ENCODE data around the gene SLC2A10.

GRCh38 chr20:46777331-46777730 lies 67.9 kb downstream of the SLC2A10 start:
- no peak for TF ChIP-seq CTCF (IDR thresholded peaks at IDR 0.05)
- no peak for TF ChIP-seq POLR2A (IDR thresholded peaks at IDR 0.05)

All from lower leg skin (tissue), 3 donors.